Endometrial microvascular endothelial cells (primary cell): ENCODE measurements around the gene LYVE1. TPM values are rescaled to one million over a fixed set of nuclear protein-coding genes. Genes with fewer than 3 reads are reported as not detected.
"Not testable (repeated sequence)": the region's sequence is repeated elsewhere in the genome, so short reads cannot be mapped to it uniquely, and the experiment has no call there.

Experiments used
- in situ Hi-C: cut with HindIII; loops from 2 replicates; pipeline ENCODE4 v1.10.0; 2017; ENCODE audit warnings: low sequenced_read_pairs, low pct_unique_long_range_greater_than_20kb; ENCODE audit errors: inconsistent ontology term
- total RNA-seq: library from RNA; depleted of rRNA; stranded (reverse); fragments of >200 nt; gene quantifications from one replicate; pipeline ENCODE4 v1.2.3, GENCODE V29; 2015; ENCODE audit errors: inconsistent ontology term

LYVE1 gene
- total RNA-seq, 1 donor from 2014 or later, result 20.1 TPM

GRCh38 chr11:10597877-10598351, 29.4 kb upstream of the LYVE1 start:
- in situ Hi-C loops, result no loop called here

DNA sequence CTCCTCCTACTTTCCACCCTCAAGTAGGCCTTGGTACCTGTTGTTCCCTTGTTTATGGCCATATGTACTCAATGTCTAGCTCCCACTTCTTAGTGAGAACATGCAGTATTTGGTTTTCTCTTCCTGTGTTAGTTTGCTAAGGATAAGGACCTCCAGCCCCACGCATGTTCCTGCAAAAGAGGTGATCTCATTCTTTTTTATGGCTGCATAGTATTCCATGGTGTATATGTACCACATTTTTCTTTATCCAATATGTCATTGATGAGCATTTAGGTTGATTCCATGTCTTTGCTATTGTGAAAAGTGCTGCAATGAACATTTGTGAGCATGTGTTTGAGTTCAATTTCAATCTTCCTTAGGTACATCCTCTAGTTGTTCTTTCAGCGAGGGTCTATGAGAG, 27.4 kb upstream of the LYVE1 start:
- in situ Hi-C loops, result not testable (repeated sequence)

GRCh38 chr11:10594407-10594806, 25.9 kb upstream of the LYVE1 start:
- in situ Hi-C loops, result no loop called here

GRCh38 chr11:10592331-10592730, 23.9 kb upstream of the LYVE1 start:
- in situ Hi-C loops, result no loop called here

DNA sequence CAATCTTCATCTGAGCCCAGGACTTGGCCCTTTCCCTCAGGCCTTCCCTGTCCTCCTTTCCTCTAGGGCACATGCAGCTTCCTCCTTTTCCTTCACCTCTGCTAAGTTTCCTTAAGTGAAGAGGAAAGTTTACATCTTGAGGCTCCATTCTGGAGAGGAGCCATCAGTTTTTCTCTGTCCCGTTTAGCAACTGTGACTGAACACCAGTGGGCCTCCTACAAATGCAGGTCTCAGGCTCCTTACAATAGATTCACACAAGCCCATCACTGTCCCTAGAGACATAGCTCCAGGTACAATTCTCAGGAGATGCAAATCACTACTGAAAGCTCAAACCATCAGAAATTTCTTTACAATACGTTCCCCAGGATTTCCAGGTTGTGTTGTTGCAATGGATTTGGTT, 23.3 kb upstream of the LYVE1 start:
- in situ Hi-C loops, result no loop called here

GRCh38 chr11:10590218-10590915, 21.9 kb upstream of the LYVE1 start:
- in situ Hi-C loops, result no loop called here

- in situ Hi-C loops, result no loop called here
These were observed 20.4 kb upstream of the LYVE1 start for GRCh38 chr11:10588904-10589303.

GRCh38 chr11:10587995-10588394, 19.5 kb upstream of the LYVE1 start:
- in situ Hi-C loops, result no loop called here

GRCh38 chr11:10587388-10587787, 18.9 kb upstream of the LYVE1 start:
- in situ Hi-C loops, result no loop called here

DNA sequence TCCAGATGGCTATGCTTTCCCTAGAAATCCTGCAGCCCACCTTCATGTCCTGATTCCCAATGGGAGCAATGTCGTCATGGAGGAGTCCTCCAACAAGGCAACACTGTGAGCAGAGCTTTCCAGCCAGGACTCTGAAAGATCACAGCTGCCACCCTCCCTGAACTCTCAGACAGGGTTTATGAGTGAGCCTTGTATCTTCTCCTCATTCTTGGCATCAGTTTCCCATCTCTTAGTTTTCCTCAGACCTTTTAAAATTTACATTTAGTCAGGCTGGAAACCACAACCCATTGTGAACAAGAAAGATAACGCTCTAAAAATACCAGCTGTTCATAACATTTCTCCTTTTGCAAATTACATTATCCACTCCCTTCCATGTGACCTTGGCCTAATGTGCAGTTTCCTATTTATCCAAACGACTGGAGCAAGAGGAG, 15.6 kb upstream of the LYVE1 start:
- in situ Hi-C loops, result no loop called here

GRCh38 chr11:10581481-10582019, 13.1 kb upstream of the LYVE1 start:
- in situ Hi-C loops, result no loop called here

GRCh38 chr11:10580623-10581022, 12.2 kb upstream of the LYVE1 start:
- in situ Hi-C loops, result no loop called here

GRCh38 chr11:10579700-10580099, 11.2 kb upstream of the LYVE1 start:
- in situ Hi-C loops, result no loop called here

- in situ Hi-C loops, result no loop called here
These were observed 7.6 kb upstream of the LYVE1 start for GRCh38 chr11:10576035-10576398.

- in situ Hi-C loops, result no loop called here
These were observed 7.0 kb upstream of the LYVE1 start for GRCh38 chr11:10575346-10576034.

- in situ Hi-C loops, result no loop called here
These were observed 5.1 kb upstream of the LYVE1 start for GRCh38 chr11:10573556-10573955.

GRCh38 chr11:10573028-10573427, 4.6 kb upstream of the LYVE1 start:
- in situ Hi-C loops, result no loop called here

GRCh38 chr11:10572533-10572932, 4.1 kb upstream of the LYVE1 start:
- in situ Hi-C loops, result no loop called here

DNA sequence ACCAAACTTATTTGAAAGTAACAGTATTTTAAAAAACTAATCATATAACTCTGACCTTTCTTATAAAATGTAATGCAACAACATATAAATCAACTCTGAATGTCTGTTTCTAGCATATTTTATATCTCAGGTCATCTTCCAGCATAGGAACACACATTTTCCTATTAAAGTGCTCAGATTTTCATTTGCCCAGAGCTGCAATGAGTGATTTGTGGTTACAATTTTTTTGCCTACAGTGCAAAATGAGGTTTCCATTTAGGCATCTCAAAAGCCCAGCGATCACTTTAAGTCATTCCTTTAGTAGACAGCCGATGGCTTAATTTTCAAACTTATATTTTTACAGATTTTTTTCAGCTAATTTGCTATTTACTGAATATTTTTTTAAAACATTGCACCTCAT, 1.0 kb downstream of the LYVE1 start:
- in situ Hi-C loops, result no loop called here

DNA sequence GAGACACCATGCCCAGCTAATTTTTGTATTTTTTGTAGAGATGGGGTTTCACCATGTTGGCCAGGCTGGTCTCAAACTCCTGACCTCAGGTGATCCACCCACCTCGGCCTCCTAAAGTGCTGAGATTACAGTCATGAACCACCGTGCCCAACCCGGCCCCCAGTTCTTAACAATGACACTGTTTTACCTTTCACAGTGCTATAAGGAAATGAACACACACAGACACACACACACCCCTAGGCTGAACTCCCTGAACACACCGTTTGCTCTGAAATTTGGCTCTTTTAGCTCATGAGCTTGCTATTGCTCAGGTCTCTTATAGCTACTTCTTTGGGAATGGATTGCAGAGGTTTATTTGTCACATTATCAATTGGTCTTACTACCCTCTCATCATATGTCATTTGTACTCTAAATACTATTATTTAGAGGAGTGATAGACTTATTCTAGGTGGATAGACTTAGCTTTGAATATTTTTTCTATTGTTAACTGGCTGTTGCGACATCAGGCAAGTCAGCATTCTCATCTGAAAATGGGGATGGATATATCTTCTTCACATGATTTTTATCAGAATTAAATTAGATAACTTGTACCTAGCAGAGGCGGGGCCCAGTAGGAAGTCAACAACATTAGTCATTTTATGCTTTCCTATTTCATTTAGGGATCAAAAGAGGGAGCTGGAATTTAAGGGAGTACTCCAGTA, 2.1 kb downstream of the LYVE1 start:
- in situ Hi-C loops, result no loop called here
